GM12878 (cell line): Measurements from ENCODE around the gene SMAD2. TPM values are rescaled to one million over a fixed set of nuclear protein-coding genes. Genes with fewer than 3 reads are reported as not detected.

Source experiments
- ATAC-seq: fragments of 200-7000 bp; cut with Tn5 transposase; 3 replicates; pipeline ENCODE4 v1.9.1; 2020; ENCODE audit warnings: mild to moderate bottlenecking, moderate library complexity
- BruUV-seq: library from RNA; stranded (reverse); fragments of 400-500 nt; replicated peaks from 2 replicates; lab custom pipeline; 2021; lab: Mats Ljungman, UMichigan
- CTCF ChIA-PET: fragments of 300-600 bp; sonication (Branson Sonifier 250); formaldehyde crosslinking; extraction: SDS; loops from one replicate; lab custom pipeline; 2021; ENCODE audit warnings: inconsistent platforms; lab: Yijun Ruan, JAX
- POLR2A ChIA-PET: fragments of 350-600 bp; formaldehyde crosslinking; extraction: SDS; loops from one replicate; lab custom pipeline; 2021; ENCODE audit warnings: inconsistent platforms; lab: Charles Lee
- RAD21 ChIA-PET: fragments of 300-600 bp; sonication (Branson Sonifier 250); formaldehyde crosslinking; loops from one replicate; lab custom pipeline; 2023; ENCODE audit warnings: antibody characterized with exemption; ENCODE audit not compliant: unreplicated experiment; lab: Charles Lee
- SMC1A ChIA-PET: fragments of 300-600 bp; sonication (Branson Sonifier 250); formaldehyde crosslinking; loops from one replicate; lab custom pipeline; 2023; ENCODE audit not compliant: unreplicated experiment, uncharacterized antibody; lab: Charles Lee
- DNase-seq: peaks from one replicate; pipeline ENCODE4 v3.0.0-alpha.2; 2011; ENCODE audit warnings: low read depth, low spot score
- FAIRE-seq: peaks from 3 replicates; lab custom pipeline; 2011; peaks lifted over from hg19 to GRCh38; lab: Jason Lieb, UNC
- H2AFZ ChIP-seq: 2 replicates; pipeline ENCODE4 v1.6.0; 2011; ENCODE audit warnings: low read depth, low read length, control low read depth; ENCODE audit not compliant: control insufficient read depth
- H3K27ac ChIP-seq: 2 replicates; pipeline ENCODE4 v1.5.1; 2011; ENCODE audit warnings: control low read depth; ENCODE audit not compliant: control insufficient read depth, insufficient read depth
- H3K27me3 ChIP-seq, 2 experiments: replicated peaks in 1 of 2; 2 replicates each; pipeline versions ENCODE4 v1.6.0 to v1.6.1; 2011; ENCODE audit warnings: low read length in 1 of 2; ENCODE audit not compliant: control insufficient read depth in 2 of 2, insufficient read depth in 2 of 2
- H3K36me3 ChIP-seq, 2 experiments: 2 replicates each; pipeline ENCODE4 v1.5.1; 2011; ENCODE audit warnings: low read length in 1 of 2; ENCODE audit not compliant: control insufficient read depth in 2 of 2, insufficient read depth in 2 of 2
- H3K4me1 ChIP-seq: 2 replicates; pipeline ENCODE4 v1.6.1; 2011; ENCODE audit warnings: mild to moderate bottlenecking, low read length, moderate library complexity, mixed read lengths; ENCODE audit not compliant: control insufficient read depth, insufficient read depth
- H3K4me2 ChIP-seq: 2 replicates; pipeline ENCODE4 v1.6.0; 2011; ENCODE audit warnings: control low read depth; ENCODE audit not compliant: control insufficient read depth, insufficient read depth
- H3K4me3 ChIP-seq: fragments of 200-600 bp; sonication (generic); 2 replicates; pipeline ENCODE4 v1.5.1; 2016
- H3K79me2 ChIP-seq: 2 replicates; pipeline ENCODE4 v1.6.0; 2011; ENCODE audit warnings: low read length; ENCODE audit not compliant: control insufficient read depth, insufficient read depth
- H3K9ac ChIP-seq: 2 replicates; pipeline ENCODE4 v1.8.0; 2011; ENCODE audit warnings: low read length, control low read depth, mixed read lengths; ENCODE audit not compliant: control insufficient read depth, insufficient read depth
- H3K9me3 ChIP-seq: replicated peaks from 3 replicates; pipeline ENCODE4 v1.5.1; 2011; ENCODE audit warnings: mild to moderate bottlenecking, low read length; ENCODE audit not compliant: control insufficient read depth, insufficient read depth
- H4K20me1 ChIP-seq: 2 replicates; pipeline ENCODE4 v1.6.0; 2011; ENCODE audit not compliant: control insufficient read depth, insufficient read depth
- BMI1 ChIP-seq: fragments of 450-650 bp; IDR thresholded peaks from 2 replicates; pipeline ENCODE4 v1.6.1; 2016; ENCODE audit warnings: mild to moderate bottlenecking, moderate library complexity, borderline replicate concordance
- CREB1 ChIP-seq: IDR thresholded peaks from 2 replicates; pipeline ENCODE4 v1.6.1; 2012; ENCODE audit warnings: low read depth, mild to moderate bottlenecking, inconsistent platforms
- CREM ChIP-seq: IDR thresholded peaks from 2 replicates; pipeline ENCODE4 v1.6.1; 2014; ENCODE audit warnings: antibody characterized with exemption, low read depth
- EED ChIP-seq: sonication (generic); IDR thresholded peaks from 2 replicates; pipeline ENCODE4 v1.6.1; 2016; ENCODE audit warnings: antibody characterized with exemption, low read depth
- GABPA ChIP-seq: IDR thresholded peaks from 2 replicates; pipeline ENCODE4 v1.6.1; 2014; ENCODE audit warnings: antibody characterized with exemption, low read depth, mild to moderate bottlenecking, inconsistent platforms
- MTA2 ChIP-seq: fragments of 450-650 bp; IDR thresholded peaks from 2 replicates; pipeline ENCODE4 v1.6.1; 2016; ENCODE audit warnings: low read depth, mild to moderate bottlenecking, moderate library complexity
- PAX5 ChIP-seq: IDR thresholded peaks from 2 replicates; pipeline ENCODE4 v1.6.1; 2011; ENCODE audit warnings: low read depth, low read length, borderline replicate concordance
- PML ChIP-seq: IDR thresholded peaks from 2 replicates; pipeline ENCODE4 v1.6.1; 2012; ENCODE audit warnings: low read length, inconsistent platforms
- POLR2AphosphoS5 ChIP-seq: IDR thresholded peaks from 2 replicates; pipeline ENCODE4 v1.6.1; 2011; ENCODE audit warnings: mild to moderate bottlenecking, low read length, inconsistent platforms
- RAD51 ChIP-seq: fragments of 450-650 bp; IDR thresholded peaks from 2 replicates; pipeline ENCODE4 v1.6.1; 2016; ENCODE audit warnings: moderate library complexity, mild to moderate bottlenecking, inconsistent platforms
- RELA ChIP-seq: fragments of 450-650 bp; IDR thresholded peaks from 2 replicates; pipeline ENCODE4 v1.8.0; 2014; ENCODE audit warnings: borderline replicate concordance; ENCODE audit not compliant: partially characterized antibody
- SMAD1 ChIP-seq: fragments of 450-650 bp; IDR thresholded peaks from 2 replicates; pipeline ENCODE4 v1.6.1; 2018; ENCODE audit warnings: mild to moderate bottlenecking, low read depth; ENCODE audit not compliant: partially characterized antibody
- SMAD5 ChIP-seq: IDR thresholded peaks from 2 replicates; pipeline ENCODE4 v1.6.1; 2016; ENCODE audit warnings: antibody characterized with exemption, low read depth
- TCF3 ChIP-seq: IDR thresholded peaks from 2 replicates; pipeline ENCODE4 v1.6.1; 2012; ENCODE audit warnings: low read depth, mild to moderate bottlenecking, low read length, borderline replicate concordance; ENCODE audit not compliant: insufficient read depth
- ZNF592 ChIP-seq: fragments of 450-650 bp; IDR thresholded peaks from 2 replicates; pipeline ENCODE4 v1.6.1; 2017; ENCODE audit warnings: mild to moderate bottlenecking, moderate library complexity
- ZSCAN29 ChIP-seq: fragments of 450-650 bp; IDR thresholded peaks from 2 replicates; pipeline ENCODE4 v1.6.1; 2017; ENCODE audit warnings: mild to moderate bottlenecking, moderate library complexity
- WGBS: methylation state at CpG from one replicate; pipeline ENCODE4 v1.1.6; 2016; ENCODE audit warnings: low lambda C conversion rate; ENCODE audit not compliant: insufficient replicate concordance, insufficient coverage; ENCODE audit errors: missing lambda C conversion rate; 5-methylcytosine and 5-hydroxymethylcytosine counted together
- in situ Hi-C: fragments of 300-500 bp; cut with MboI; formaldehyde crosslinking; loops from 9 replicates; pipeline ENCODE4 v1.14.3; 2018; ENCODE audit warnings: mixed read lengths
- intact Hi-C: fragments of 100-400 bp; cut with micrococcal nuclease; formaldehyde crosslinking; loops from one replicate; pipeline ENCODE4 v1.14.2; 2022; ENCODE audit not compliant: unreplicated experiment
- polyA plus RNA-seq, 11 experiments: library from polyadenylated mRNA; depleted of rRNA in 4 of 11; unstranded in 6 of 11; stranded (reverse) in 5 of 11; fragments of >200 nt; fragmentation: Nextera tagmentation in 4 of 11; fragmentation: Illumina TruSeq in 1 of 11; extraction: Ambion mirVana in 4 of 11; extraction: Trizol in 1 of 11; gene quantifications; 1 replicate in 1 of 11; 2 replicates in 10 of 11; pipeline versions ENCODE4 v1.2.1 to v1.2.3, GENCODE V29; 2011 to 2016; ENCODE audit warnings: inconsistent platforms in 2 of 11, missing spikeins in 2 of 11, low read depth in 1 of 11
- total RNA-seq, 4 experiments: library from RNA; depleted of rRNA in 3 of 4; stranded (reverse); fragments of >200 nt in 3 of 4; fragmentation: Illumina TruSeq in 1 of 4; extraction: Trizol in 1 of 4; gene quantifications; 2 replicates each; pipeline versions ENCODE4 v1.2.1 to v1.2.3, GENCODE V29; 2013 to 2021

Gene SMAD2
- total and polyA plus RNA-seq, 10 of the 15 experiments (the other 5 are each of a cell fraction or from before 2014, with no cell fraction given): 28.8 to 111 (median 65.8) TPM

- WGBS: 97% methylated on average over 2 of the region's 2 CpGs
- H3K36me3 ChIP-seq: peaks cover 0 to 23% of the 10 kb centered on the region in 2 experiments; a peak in 3 of 4 replicates
- TF ChIP-seq CREB1: no peak
- TF ChIP-seq ZNF592: no peak
- TF ChIP-seq TCF3: no peak
- no peak for TF ChIP-seq RELA
- no peak for TF ChIP-seq PML
- no peak for TF ChIP-seq ZSCAN29
- TF ChIP-seq EED: no peak
- TF ChIP-seq SMAD5: no peak
- TF ChIP-seq POLR2AphosphoS5: no peak
- TF ChIP-seq SMAD1: no peak
- no peak for TF ChIP-seq BMI1
- TF ChIP-seq CREM: no peak
- no peak for TF ChIP-seq GABPA
- no peak for TF ChIP-seq RAD51
- no peak for TF ChIP-seq PAX5
- TF ChIP-seq MTA2: no peak
- H3K4me1 ChIP-seq: no peaks in the 10 kb centered on the region
- CTCF ChIA-PET: no interaction called here
- H4K20me1 ChIP-seq: no peaks in the 10 kb centered on the region
- ATAC-seq (no peak), FAIRE-seq (no peak), DNase-seq (no peak)
- H3K9me3 ChIP-seq: no peaks in the 10 kb centered on the region
- no peaks in the 10 kb centered on the region for H3K79me2 ChIP-seq
- BruUV-seq: no TSS peak
- SMC1A ChIA-PET: interaction anchor here (2.2 kb wide), 1 partner anchor 9 kb away, joined by 6 read pairs; no protein-coding TSS in a partner anchor
- no peaks in the 10 kb centered on the region for H3K27me3 ChIP-seq
- no peak overlapping the region for H2AFZ ChIP-seq
- H3K27ac ChIP-seq: no peak overlapping the region
- H3K4me2 ChIP-seq: no peak overlapping the region
- intact Hi-C loops: no loop called here
- in situ Hi-C loops: no loop called here
- H3K9ac ChIP-seq: no peak overlapping the region
- H3K4me3 ChIP-seq: no peak overlapping the region
- RAD21 ChIA-PET: no interaction called here
- POLR2A ChIA-PET: no interaction called here
These were observed 84.0 kb downstream of the SMAD2 start for GRCh38 chr18:47846431-47846830.
